ENCODE data around the gene AREG.

The AREG gene

GRCh38 chr4:74453037-74453635 is 8.2 kb downstream of the AREG start:
- H3K27ac ChIP-seq (ENCODE audit: low read length): no peak overlapping the region
- no peak overlapping the region for H3K9ac ChIP-seq (ENCODE audit: low read length)
- H3K9me3 ChIP-seq (ENCODE audit: control insufficient read depth, low read depth, low read length): no peaks in the 10 kb centered on the region
- no peak overlapping the region for H3K4me3 ChIP-seq (ENCODE audit: low read length)
- H3K27me3 ChIP-seq (ENCODE audit: control insufficient read depth, insufficient read depth, low read length): no peaks in the 10 kb centered on the region
- no peaks in the 10 kb centered on the region for H3K4me1 ChIP-seq (ENCODE audit: control insufficient read depth, low read depth, low read length)
- no peaks in the 10 kb centered on the region for H3K36me3 ChIP-seq (ENCODE audit: control insufficient read depth, low read depth, low read length)

DNA sequence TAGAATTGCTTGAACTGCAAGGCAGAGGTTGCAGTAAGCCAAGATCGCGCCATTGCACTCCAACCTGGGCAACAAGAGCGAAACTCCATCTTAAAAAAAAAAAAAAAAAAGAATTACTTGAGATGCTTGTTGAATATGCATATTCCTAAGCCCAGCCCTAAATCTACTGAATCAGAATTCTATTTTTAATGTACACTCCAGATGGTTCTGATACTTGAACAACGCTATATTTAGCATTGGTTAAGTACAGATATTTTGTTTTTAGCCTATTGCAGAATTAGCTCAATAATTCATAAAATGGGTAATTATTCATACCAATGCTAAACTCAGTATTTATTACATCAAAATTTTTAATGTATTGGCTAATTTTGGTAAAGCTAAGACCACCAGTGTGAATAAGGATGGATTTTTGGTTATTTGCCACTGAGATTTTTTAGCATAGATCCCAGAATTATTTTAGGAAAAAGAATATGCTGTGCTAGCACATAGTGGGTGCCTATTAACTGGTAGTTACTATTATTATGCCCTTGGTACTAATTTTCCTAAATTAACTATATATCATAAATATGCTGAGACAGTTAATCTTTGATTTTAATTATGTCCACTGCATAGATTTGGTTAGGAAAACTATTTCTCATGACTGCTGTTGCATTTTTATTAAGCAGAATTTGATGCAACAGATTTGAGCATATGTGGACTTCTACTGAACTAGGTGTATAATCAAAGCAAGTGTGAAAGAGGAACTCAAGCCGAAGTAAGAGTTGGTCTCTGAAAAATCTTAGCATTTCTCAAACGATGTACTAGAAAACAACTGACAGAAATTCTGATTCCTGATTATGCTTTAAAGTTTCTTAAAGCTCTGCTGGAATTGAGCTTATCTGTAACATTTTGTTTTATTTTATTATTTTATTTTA is 9.2 kb downstream of the AREG start:
- Histone ChIP-seq H3K4me1 (ENCODE audit: control insufficient read depth, low read depth, low read length) (no peaks in the 10 kb centered on the region), H3K4me3 (ENCODE audit: low read length) (no peak overlapping the region), H3K9me3 (ENCODE audit: control insufficient read depth, low read depth, low read length) (no peaks in the 10 kb centered on the region), H3K27me3 (ENCODE audit: control insufficient read depth, insufficient read depth, low read length) (no peaks in the 10 kb centered on the region), H3K27ac (ENCODE audit: low read length) (no peak overlapping the region), H3K9ac (ENCODE audit: low read length) (no peak overlapping the region), H3K36me3 (ENCODE audit: control insufficient read depth, low read depth, low read length) (no peaks in the 10 kb centered on the region)

GRCh38 chr4:74455361-74456055 is 10.6 kb downstream of the AREG start:
- Histone ChIP-seq H3K4me3 (ENCODE audit: low read length) (no peak overlapping the region), H3K9ac (ENCODE audit: low read length) (no peak overlapping the region), H3K9me3 (ENCODE audit: control insufficient read depth, low read depth, low read length) (no peaks in the 10 kb centered on the region), H3K27ac (ENCODE audit: low read length) (no peak overlapping the region), H3K27me3 (ENCODE audit: control insufficient read depth, insufficient read depth, low read length) (no peaks in the 10 kb centered on the region), H3K4me1 (ENCODE audit: control insufficient read depth, low read depth, low read length) (no peaks in the 10 kb centered on the region), H3K36me3 (ENCODE audit: control insufficient read depth, low read depth, low read length) (no peaks in the 10 kb centered on the region)

DNA sequence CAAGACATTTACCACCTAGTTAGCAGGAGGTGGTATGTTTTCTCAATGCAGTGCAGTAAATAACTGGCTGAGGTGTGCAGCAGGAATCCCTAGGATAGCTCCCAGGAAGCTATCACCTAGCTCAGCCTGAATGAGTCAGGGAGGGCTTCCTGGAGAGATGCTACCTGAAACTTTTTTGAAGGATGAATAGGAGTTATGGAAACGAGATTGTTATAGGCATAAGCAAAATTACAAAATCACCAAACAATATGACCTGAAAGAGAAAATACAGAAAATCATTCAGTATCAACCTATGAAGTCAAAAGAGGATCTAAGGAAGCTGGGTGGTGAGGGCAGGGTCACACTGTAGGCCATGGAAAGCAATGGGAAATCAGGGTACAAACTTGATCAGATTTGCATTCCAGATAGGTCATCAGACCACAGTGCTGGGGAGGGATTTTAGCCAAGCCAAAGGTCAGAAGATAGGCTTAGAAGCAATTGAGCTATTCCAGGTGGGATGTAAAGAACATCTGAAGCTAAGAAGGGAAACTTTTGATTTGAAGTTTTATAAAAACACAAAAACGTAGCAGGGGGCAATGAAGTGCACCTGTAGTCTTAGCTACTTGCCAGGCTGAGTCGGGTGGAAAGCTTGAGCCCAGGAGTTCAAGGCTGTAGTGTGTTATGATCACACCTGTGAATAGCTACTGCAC is 11.3 kb downstream of the AREG start:
- H3K4me3 ChIP-seq (ENCODE audit: low read length): no peak overlapping the region
- H3K9ac ChIP-seq (ENCODE audit: low read length): no peak overlapping the region
- no peaks in the 10 kb centered on the region for H3K9me3 ChIP-seq (ENCODE audit: control insufficient read depth, low read depth, low read length)
- no peak overlapping the region for H3K27ac ChIP-seq (ENCODE audit: low read length)
- H3K36me3 ChIP-seq (ENCODE audit: control insufficient read depth, low read depth, low read length): no peaks in the 10 kb centered on the region
- H3K27me3 ChIP-seq (ENCODE audit: control insufficient read depth, insufficient read depth, low read length): no peaks in the 10 kb centered on the region
- no peaks in the 10 kb centered on the region for H3K4me1 ChIP-seq (ENCODE audit: control insufficient read depth, low read depth, low read length)

- H3K4me1 ChIP-seq (ENCODE audit: control insufficient read depth, low read depth, low read length): no peaks in the 10 kb centered on the region
- no peak overlapping the region for H3K9ac ChIP-seq (ENCODE audit: low read length)
- no peak overlapping the region for H3K4me3 ChIP-seq (ENCODE audit: low read length)
- no peaks in the 10 kb centered on the region for H3K36me3 ChIP-seq (ENCODE audit: control insufficient read depth, low read depth, low read length)
- no peaks in the 10 kb centered on the region for H3K9me3 ChIP-seq (ENCODE audit: control insufficient read depth, low read depth, low read length)
- no peaks in the 10 kb centered on the region for H3K27me3 ChIP-seq (ENCODE audit: control insufficient read depth, insufficient read depth, low read length)
- no peak overlapping the region for H3K27ac ChIP-seq (ENCODE audit: low read length)
Observed at GRCh38 chr4:74456849-74457395, 12.0 kb downstream of the AREG start.

GRCh38 chr4:74460833-74461232 is 15.9 kb downstream of the AREG start:
- Histone ChIP-seq H3K36me3 (ENCODE audit: control insufficient read depth, low read depth, low read length) (no peaks in the 10 kb centered on the region), H3K9ac (ENCODE audit: low read length) (no peak overlapping the region), H3K27me3 (ENCODE audit: control insufficient read depth, insufficient read depth, low read length) (no peaks in the 10 kb centered on the region), H3K27ac (ENCODE audit: low read length) (no peak overlapping the region), H3K4me3 (ENCODE audit: low read length) (no peak overlapping the region), H3K4me1 (ENCODE audit: control insufficient read depth, low read depth, low read length) (no peaks in the 10 kb centered on the region), H3K9me3 (ENCODE audit: control insufficient read depth, low read depth, low read length) (no peaks in the 10 kb centered on the region)

DNA sequence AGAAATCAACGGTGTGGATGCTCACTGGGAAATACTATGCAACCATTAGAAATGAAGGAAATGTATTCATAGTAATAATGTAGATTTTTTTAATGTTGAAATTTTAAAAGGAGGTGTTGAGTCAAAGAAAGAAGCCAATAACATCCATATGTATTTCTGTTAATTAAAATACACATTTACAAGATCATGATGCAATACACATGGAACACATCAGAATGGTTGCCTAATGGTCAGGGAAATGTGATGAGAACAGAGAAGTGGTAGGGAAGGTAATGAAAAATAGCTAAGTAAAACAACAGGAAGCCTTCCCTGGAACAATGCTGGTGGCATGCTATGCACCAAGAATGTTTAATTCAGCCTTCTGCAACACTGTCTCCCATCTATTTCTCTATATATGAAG is 18.2 kb downstream of the AREG start:
- H3K27ac ChIP-seq (ENCODE audit: low read length): no peak overlapping the region
- no peak overlapping the region for H3K4me3 ChIP-seq (ENCODE audit: low read length)
- no peaks in the 10 kb centered on the region for H3K4me1 ChIP-seq (ENCODE audit: control insufficient read depth, low read depth, low read length)
- no peaks in the 10 kb centered on the region for H3K9me3 ChIP-seq (ENCODE audit: control insufficient read depth, low read depth, low read length)
- no peaks in the 10 kb centered on the region for H3K36me3 ChIP-seq (ENCODE audit: control insufficient read depth, low read depth, low read length)
- no peaks in the 10 kb centered on the region for H3K27me3 ChIP-seq (ENCODE audit: control insufficient read depth, insufficient read depth, low read length)
- no peak overlapping the region for H3K9ac ChIP-seq (ENCODE audit: low read length)

DNA sequence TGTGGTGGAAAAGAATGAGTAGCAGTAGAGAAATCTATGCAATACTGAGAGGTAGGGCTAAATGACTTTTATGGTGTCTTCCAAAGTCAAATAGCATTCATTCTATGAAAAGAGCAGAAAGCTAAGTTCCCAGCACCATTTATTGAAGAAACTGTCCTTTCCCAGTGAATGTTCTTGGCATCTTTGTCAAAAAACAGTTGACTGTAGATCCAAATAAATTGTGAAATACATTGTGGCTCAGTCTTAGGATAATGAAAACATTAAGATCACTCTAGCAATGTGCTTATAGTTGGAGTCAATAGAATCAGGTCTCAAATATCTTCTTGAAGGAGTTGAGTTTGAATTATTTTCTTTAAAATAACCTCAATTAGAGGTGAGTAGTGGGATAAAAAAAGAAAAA is 19.4 kb downstream of the AREG start:
- Histone ChIP-seq H3K4me1 (ENCODE audit: control insufficient read depth, low read depth, low read length) (no peaks in the 10 kb centered on the region), H3K36me3 (ENCODE audit: control insufficient read depth, low read depth, low read length) (no peaks in the 10 kb centered on the region), H3K4me3 (ENCODE audit: low read length) (no peak overlapping the region), H3K27ac (ENCODE audit: low read length) (no peak overlapping the region), H3K27me3 (ENCODE audit: control insufficient read depth, insufficient read depth, low read length) (no peaks in the 10 kb centered on the region), H3K9ac (ENCODE audit: low read length) (no peak overlapping the region), H3K9me3 (ENCODE audit: control insufficient read depth, low read depth, low read length) (no peaks in the 10 kb centered on the region)

DNA sequence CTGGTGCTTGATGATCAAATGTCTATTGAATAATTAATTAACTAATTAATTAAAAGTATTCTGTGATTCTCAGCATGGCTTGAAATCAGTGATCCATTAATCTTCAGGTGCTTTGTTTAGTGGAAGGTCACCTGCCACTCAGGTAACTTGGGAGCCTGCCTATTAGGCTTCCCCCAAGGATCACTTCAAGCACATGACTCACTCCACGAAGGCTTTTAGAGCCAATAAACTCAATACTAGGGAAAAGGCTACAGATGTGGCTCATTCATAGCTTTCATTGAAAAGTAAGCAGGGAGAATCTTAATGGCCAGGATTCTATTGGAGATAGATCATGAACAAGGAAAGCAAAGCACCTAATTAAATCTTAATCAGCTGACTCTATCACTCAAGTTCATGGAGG is 21.3 kb downstream of the AREG start:
- Histone ChIP-seq H3K9me3 (ENCODE audit: control insufficient read depth, low read depth, low read length) (no peaks in the 10 kb centered on the region), H3K27me3 (ENCODE audit: control insufficient read depth, insufficient read depth, low read length) (no peaks in the 10 kb centered on the region), H3K27ac (ENCODE audit: low read length) (no peak overlapping the region), H3K4me1 (ENCODE audit: control insufficient read depth, low read depth, low read length) (no peaks in the 10 kb centered on the region), H3K4me3 (ENCODE audit: low read length) (no peak overlapping the region), H3K36me3 (ENCODE audit: control insufficient read depth, low read depth, low read length) (no peaks in the 10 kb centered on the region), H3K9ac (ENCODE audit: low read length) (no peak overlapping the region)

DNA sequence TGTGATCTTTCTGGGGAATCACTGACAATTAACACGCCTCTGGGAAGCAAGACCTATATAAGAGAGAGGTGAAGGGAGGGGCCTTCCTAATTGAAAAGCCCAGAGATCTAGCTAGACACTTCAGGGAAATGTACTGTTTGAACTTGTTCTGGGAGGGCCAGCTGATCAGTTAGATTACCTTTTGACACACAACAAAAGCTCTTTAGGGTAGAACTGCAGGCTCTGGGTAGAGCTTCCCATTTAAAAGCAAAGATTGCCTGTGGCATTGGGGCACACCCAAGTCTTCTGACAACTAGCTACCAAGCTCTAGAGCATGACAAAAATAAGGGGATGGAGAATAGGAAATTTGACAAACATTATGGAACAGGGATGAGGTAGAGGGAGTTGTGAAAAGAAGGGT is 26.3 kb downstream of the AREG start:
- H3K4me3 ChIP-seq (ENCODE audit: low read length): no peak overlapping the region
- H3K9me3 ChIP-seq (ENCODE audit: control insufficient read depth, low read depth, low read length): no peaks in the 10 kb centered on the region
- H3K4me1 ChIP-seq (ENCODE audit: control insufficient read depth, low read depth, low read length): no peaks in the 10 kb centered on the region
- H3K9ac ChIP-seq (ENCODE audit: low read length): no peak overlapping the region
- H3K27ac ChIP-seq (ENCODE audit: low read length): no peak overlapping the region
- no peaks in the 10 kb centered on the region for H3K36me3 ChIP-seq (ENCODE audit: control insufficient read depth, low read depth, low read length)
- H3K27me3 ChIP-seq (ENCODE audit: control insufficient read depth, insufficient read depth, low read length): no peaks in the 10 kb centered on the region

- Histone ChIP-seq H3K27me3 (ENCODE audit: control insufficient read depth, insufficient read depth, low read length) (no peaks in the 10 kb centered on the region), H3K4me1 (ENCODE audit: control insufficient read depth, low read depth, low read length) (no peaks in the 10 kb centered on the region), H3K9ac (ENCODE audit: low read length) (no peak overlapping the region), H3K36me3 (ENCODE audit: control insufficient read depth, low read depth, low read length) (no peaks in the 10 kb centered on the region), H3K9me3 (ENCODE audit: control insufficient read depth, low read depth, low read length) (no peaks in the 10 kb centered on the region), H3K4me3 (ENCODE audit: low read length) (no peak overlapping the region), H3K27ac (ENCODE audit: low read length) (no peak overlapping the region)
Observed at GRCh38 chr4:74473155-74473811, 28.3 kb downstream of the AREG start.
